Diencephalon (tissue), 1 donor: ENCODE results near the gene ALDH3B2. TPM values are rescaled to one million over a fixed set of nuclear protein-coding genes. Genes with fewer than 3 reads are reported as not detected.

Experiments
- small RNA-seq: library from RNA; depleted of rRNA; stranded (forward); fragments of <200 nt; gene quantifications from one replicate; pipeline ENCODE3, GENCODE V24; 2014
- total RNA-seq: library from RNA; depleted of rRNA; stranded (reverse); fragments of >200 nt; gene quantifications from one replicate; pipeline ENCODE4 v1.2.3, GENCODE V29; 2014

The ALDH3B2 gene
- not detected for total RNA-seq

GRCh38 chr11:67674442-67674871 lies at the start of gene ALDH3B2:
Gene ALDH3B2 (minus strand): TSS chr11:67674623. CDS start chr11:67666935, 7,688 bp downstream.

GRCh38 chr11:67639438-67639859 lies 35.0 kb downstream of the ALDH3B2 start, which contains the start of gene TBX10:
Gene TBX10 (minus strand): TSS chr11:67639763. CDS start chr11:67639472, 291 bp downstream.

GRCh38 chr11:67629386-67630227 lies 44.8 kb downstream of the ALDH3B2 start, which contains the start of gene NUDT8:
Gene NUDT8 (minus strand): TSS chr11:67629937. CDS start chr11:67629911, 26 bp downstream.

Small RNAs within 50 kb of the gene (small RNA-seq; reads per million reads assigned to genes)
- gene RPL37P2, result 0.13 reads per million

Other genes with a start within 250 kb of the ALDH3B2 start
- 12.9 TPM for gene RPS6KB2, start 246.1 kb downstream of the ALDH3B2 start, total RNA-seq
- not detected for gene PTPRCAP, start 236.9 kb downstream of the ALDH3B2 start, total RNA-seq
- gene CORO1B, start 231.1 kb downstream of the ALDH3B2 start, total RNA-seq, result 28.8 TPM
- not detected for gene GPR152, start 221.9 kb downstream of the ALDH3B2 start, total RNA-seq
- gene CABP4, start 219.3 kb downstream of the ALDH3B2 start, total RNA-seq, result 0.23 TPM
- 9.5 TPM for gene TMEM134, start 205.4 kb downstream of the ALDH3B2 start, total RNA-seq
- 53.7 TPM for gene AIP, start 191.6 kb downstream of the ALDH3B2 start, total RNA-seq
- 81.7 TPM for gene PITPNM1, start 169.3 kb downstream of the ALDH3B2 start, total RNA-seq
- 9.5 TPM for gene CDK2AP2, start 166.5 kb downstream of the ALDH3B2 start, total RNA-seq
- gene CABP2, start 151.2 kb downstream of the ALDH3B2 start, total RNA-seq, result not detected
- gene GSTP1, start 90.8 kb downstream of the ALDH3B2 start, total RNA-seq, result 215 TPM
- gene NDUFV1, start 67.7 kb downstream of the ALDH3B2 start, total RNA-seq, result 188 TPM
- 1.4 TPM for gene NUDT8, start 44.7 kb downstream of the ALDH3B2 start, total RNA-seq
- not detected for gene TBX10, start 34.9 kb downstream of the ALDH3B2 start, total RNA-seq
- 1.4 TPM for gene ACY3, start 23.9 kb downstream of the ALDH3B2 start, total RNA-seq